Liver (tissue), 9 donors: Measurements from ENCODE around the gene PPP4R2. TPM values are rescaled to one million over a fixed set of nuclear protein-coding genes. Genes with fewer than 3 reads are reported as not detected.

Experiments used
- DNase-seq: peaks from one replicate; pipeline ENCODE4 v3.0.0-alpha.2; 2017; ENCODE audit warnings: low spot score
- H3K27ac ChIP-seq, 2 donors: one replicate each; pipeline ENCODE4 v1.7.0; 2013; ENCODE audit warnings: inconsistent platforms in 2 of 2, low read length in 2 of 2, control low read depth in 1 of 2, low read depth in 1 of 2, mild to moderate bottlenecking in 1 of 2
- H3K27me3 ChIP-seq, 4 donors: one replicate each; pipeline versions ENCODE4 v1.6.1 to v1.7.0; 2013; ENCODE audit warnings: low read length in 3 of 4, inconsistent platforms in 1 of 4, mild to moderate bottlenecking in 1 of 4, moderate library complexity in 1 of 4; ENCODE audit not compliant: control insufficient read depth in 4 of 4, insufficient read depth in 4 of 4
- H3K36me3 ChIP-seq, 4 donors: one replicate each; pipeline versions ENCODE4 v1.6.1 to v1.7.0; 2013; ENCODE audit warnings: low read length in 3 of 4, mild to moderate bottlenecking in 3 of 4, low read depth in 1 of 4, moderate library complexity in 1 of 4; ENCODE audit not compliant: control insufficient read depth in 4 of 4, insufficient read depth in 3 of 4
- H3K4me1 ChIP-seq, 4 donors: one replicate each; pipeline versions ENCODE4 v1.6.1 to v1.7.0; 2013; ENCODE audit warnings: low read length in 3 of 4, mild to moderate bottlenecking in 3 of 4, moderate library complexity in 1 of 4; ENCODE audit not compliant: control insufficient read depth in 4 of 4, insufficient read depth in 4 of 4
- H3K4me3 ChIP-seq, 3 donors: one replicate each; pipeline versions ENCODE4 v1.6.1 to v1.7.0; 2013; ENCODE audit warnings: low read length in 3 of 3, control low read depth in 1 of 3, low read depth in 1 of 3, mild to moderate bottlenecking in 1 of 3
- H3K9ac ChIP-seq, 2 donors: one replicate each; pipeline ENCODE4 v1.7.0; 2013; ENCODE audit warnings: low read length in 2 of 2, mild to moderate bottlenecking in 2 of 2, moderate library complexity in 2 of 2, control low read depth in 1 of 2, low read depth in 1 of 2
- H3K9me3 ChIP-seq, 4 donors: one replicate each; pipeline versions ENCODE4 v1.6.1 to v1.7.0; 2013; ENCODE audit warnings: low read length in 3 of 4; ENCODE audit not compliant: control insufficient read depth in 4 of 4
- EGR1 ChIP-seq, 2 donors: IDR thresholded peaks; 2 replicates each; pipeline ENCODE4 v1.6.1; 2016 to 2018; ENCODE audit warnings: antibody characterized with exemption in 2 of 2, low read depth in 2 of 2
- FOXA2 ChIP-seq: IDR thresholded peaks from 2 replicates; pipeline ENCODE4 v1.6.1; 2016; ENCODE audit warnings: antibody characterized with exemption
- GABPA ChIP-seq, 2 donors: IDR thresholded peaks in 1 of 2; conservative IDR thresholded peaks in 1 of 2; 2 replicates each; pipeline ENCODE4 v1.6.1; 2016; ENCODE audit warnings: antibody characterized with exemption in 2 of 2, mild to moderate bottlenecking in 1 of 2, moderate library complexity in 1 of 2
- HNF4A ChIP-seq, 2 donors: conservative IDR thresholded peaks; 2 replicates each; pipeline ENCODE4 v1.6.1; 2016; ENCODE audit warnings: antibody characterized with exemption in 2 of 2, mild to moderate bottlenecking in 2 of 2
- HNF4G ChIP-seq: IDR thresholded peaks from 2 replicates; pipeline ENCODE4 v1.6.1; 2016; ENCODE audit warnings: antibody characterized with exemption
- NR2F2 ChIP-seq: IDR thresholded peaks from 2 replicates; pipeline ENCODE4 v1.6.1; 2016; ENCODE audit warnings: antibody characterized with exemption
- RAD21 ChIP-seq, 2 donors: IDR thresholded peaks; 2 replicates each; pipeline ENCODE4 v1.6.1; 2016; ENCODE audit warnings: antibody characterized with exemption in 2 of 2, mild to moderate bottlenecking in 2 of 2
- RXRA ChIP-seq, 2 donors: IDR thresholded peaks; 2 replicates each; pipeline ENCODE4 v1.6.1; 2017 to 2018; ENCODE audit warnings: antibody characterized with exemption in 2 of 2, mild to moderate bottlenecking in 1 of 2
- SP1 ChIP-seq: IDR thresholded peaks from 2 replicates; pipeline ENCODE4 v1.6.1; 2018; ENCODE audit warnings: antibody characterized with exemption, mild to moderate bottlenecking
- TAF1 ChIP-seq: conservative IDR thresholded peaks from 2 replicates; pipeline ENCODE4 v1.6.1; 2016; ENCODE audit warnings: antibody characterized with exemption, mild to moderate bottlenecking
- YY1 ChIP-seq: IDR thresholded peaks from 2 replicates; pipeline ENCODE4 v1.6.1; 2016; ENCODE audit warnings: antibody characterized with exemption, mild to moderate bottlenecking
- WGBS: extraction: QIAGEN DNeasy Blood & Tissue Kit; methylation state at CpG from one replicate; pipeline ENCODE4 v1.1.7; 2013; 5-methylcytosine and 5-hydroxymethylcytosine counted together
- polyA plus RNA-seq, 2 donors: library from polyadenylated mRNA; stranded (reverse) in 1 of 2; unstranded in 1 of 2; fragments of 200-250 nt in 1 of 2; fragments of >200 nt in 1 of 2; fragmentation: Nextera tagmentation in 1 of 2; extraction: Ambion mirVana in 1 of 2; gene quantifications; one replicate each; pipeline versions ENCODE4 v1.2.1 to v1.2.3, GENCODE V29; 2013 to 2015
- total RNA-seq, 2 donors: library from RNA; depleted of rRNA; stranded (reverse); fragments of >200 nt; gene quantifications; one replicate each; pipeline ENCODE4 v1.2.3, GENCODE V29; 2014
- TF ChIP-seq, protein P1 (sequence below): IDR thresholded peaks from 2 replicates; pipeline ENCODE4 v1.6.1; 2016; ENCODE audit warnings: antibody characterized with exemption
- TF ChIP-seq, protein P2 (sequence below): IDR thresholded peaks from 2 replicates; pipeline ENCODE4 v1.6.1; 2016; ENCODE audit warnings: antibody characterized with exemption
- TF ChIP-seq, protein P3 (sequence below): IDR thresholded peaks from 2 replicates; pipeline ENCODE4 v1.6.1; 2016; ENCODE audit warnings: antibody characterized with exemption
- TF ChIP-seq, protein P4 (sequence below): fragments of 150-350 bp; IDR thresholded peaks from 2 replicates; pipeline ENCODE4 v1.5.1; 2017; ENCODE audit warnings: improper control_type of control experiment, low read depth, low read length; ENCODE audit not compliant: missing input control
- TF ChIP-seq, protein P5 (sequence below): IDR thresholded peaks from 2 replicates; pipeline ENCODE4 v1.6.1; 2016; ENCODE audit warnings: antibody characterized with exemption, mild to moderate bottlenecking
- donor health status: healthy.
- donor health status: healthy.
- donor health status: healthy.
- donor health status: healthy.
- donor health status: healthy.

Gene PPP4R2
- total and polyA plus RNA-seq, 4 donors = 12.2 to 35.9 (median 33.7) TPM

DNA sequence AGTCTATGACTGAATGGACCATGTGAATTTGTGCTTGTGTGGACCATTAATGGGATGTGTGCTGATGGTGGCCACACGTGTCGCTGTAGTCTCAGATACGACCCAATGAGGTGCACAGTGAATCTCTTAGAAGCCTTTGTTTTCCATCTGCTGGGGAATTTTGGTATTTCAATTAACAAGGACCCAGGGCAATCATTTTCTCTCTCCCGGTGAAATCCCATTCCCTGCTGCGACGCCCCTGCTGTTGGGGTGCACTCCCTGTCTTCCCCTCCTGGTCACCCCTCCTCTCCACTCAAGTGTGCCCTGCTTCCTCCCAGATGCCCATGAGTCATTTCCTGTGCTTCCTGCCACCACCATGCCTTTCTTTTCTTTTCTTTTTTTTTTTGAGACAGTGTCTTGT lies 97.5 kb downstream of the PPP4R2 start:
- TF ChIP-seq TAF1 (no peak), RAD21 (IDR thresholded peaks at IDR 0.05) (no peak)
- Histone ChIP-seq H3K36me3 (no peaks in the 10 kb centered on the region), H3K27ac (no peak overlapping the region), H3K4me3 (no peak overlapping the region), H3K27me3 (no peaks in the 10 kb centered on the region), H3K9me3 (peaks cover 0 to 5% (median 2%) of the 10 kb centered on the region in 4 donors), H3K4me1 (no peaks in the 10 kb centered on the region), H3K9ac (no peak overlapping the region)
- no peak for DNase-seq
- WGBS = 80% methylated on average over 6 of the region's 6 CpGs

DNA sequence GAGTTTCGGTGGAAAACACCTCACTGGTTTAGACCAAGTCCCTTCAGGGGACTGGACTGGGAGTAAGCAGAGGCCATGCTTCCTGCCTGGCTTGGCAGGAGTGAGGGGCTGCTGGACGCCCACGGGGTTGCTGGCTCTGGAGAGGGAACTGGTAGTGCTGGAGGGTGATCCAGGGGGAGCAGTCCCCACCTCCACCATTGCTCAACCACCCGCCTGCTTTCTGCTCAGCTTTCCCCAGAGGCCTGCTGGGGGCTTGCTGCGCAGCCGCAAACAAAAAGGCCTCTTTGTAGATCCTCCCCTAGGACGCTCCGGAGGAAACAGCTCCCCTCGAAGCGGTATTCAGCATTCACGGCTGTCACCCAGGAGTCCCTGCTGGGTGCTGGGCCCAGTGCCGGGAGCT lies 98.3 kb downstream of the PPP4R2 start:
- 73% methylated on average over 12 of the region's 12 CpGs for WGBS
- Histone ChIP-seq H3K4me3 (no peak overlapping the region), H3K9ac (no peak overlapping the region), H3K36me3 (no peaks in the 10 kb centered on the region), H3K27ac (no peak overlapping the region), H3K4me1 (no peaks in the 10 kb centered on the region), H3K9me3 (peaks cover 0 to 5% (median 2%) of the 10 kb centered on the region in 4 donors), H3K27me3 (no peaks in the 10 kb centered on the region)
- no peak for DNase-seq
- no peak for TF ChIP-seq RXRA (IDR thresholded peaks at IDR 0.05)
- TF ChIP-seq EGR1 (IDR thresholded peaks at IDR 0.05; ENCODE audit: low read depth in 2 of 2) = no peak
- no peak for TF ChIP-seq HNF4G
- TF ChIP-seq HNF4A (conservative IDR thresholded peaks at IDR 0.05) = no peak
- TF ChIP-seq, protein P1, sequence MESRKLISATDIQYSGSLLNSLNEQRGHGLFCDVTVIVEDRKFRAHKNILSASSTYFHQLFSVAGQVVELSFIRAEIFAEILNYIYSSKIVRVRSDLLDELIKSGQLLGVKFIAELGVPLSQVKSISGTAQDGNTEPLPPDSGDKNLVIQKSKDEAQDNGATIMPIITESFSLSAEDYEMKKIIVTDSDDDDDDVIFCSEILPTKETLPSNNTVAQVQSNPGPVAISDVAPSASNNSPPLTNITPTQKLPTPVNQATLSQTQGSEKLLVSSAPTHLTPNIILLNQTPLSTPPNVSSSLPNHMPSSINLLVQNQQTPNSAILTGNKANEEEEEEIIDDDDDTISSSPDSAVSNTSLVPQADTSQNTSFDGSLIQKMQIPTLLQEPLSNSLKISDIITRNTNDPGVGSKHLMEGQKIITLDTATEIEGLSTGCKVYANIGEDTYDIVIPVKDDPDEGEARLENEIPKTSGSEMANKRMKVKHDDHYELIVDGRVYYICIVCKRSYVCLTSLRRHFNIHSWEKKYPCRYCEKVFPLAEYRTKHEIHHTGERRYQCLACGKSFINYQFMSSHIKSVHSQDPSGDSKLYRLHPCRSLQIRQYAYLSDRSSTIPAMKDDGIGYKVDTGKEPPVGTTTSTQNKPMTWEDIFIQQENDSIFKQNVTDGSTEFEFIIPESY = no peak
- TF ChIP-seq, protein P2, sequence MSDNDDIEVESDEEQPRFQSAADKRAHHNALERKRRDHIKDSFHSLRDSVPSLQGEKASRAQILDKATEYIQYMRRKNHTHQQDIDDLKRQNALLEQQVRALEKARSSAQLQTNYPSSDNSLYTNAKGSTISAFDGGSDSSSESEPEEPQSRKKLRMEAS = no peak
- TF ChIP-seq SP1 = no peak
- TF ChIP-seq NR2F2 = no peak
- TF ChIP-seq GABPA (IDR thresholded peaks at IDR 0.05 in 1 of 2, conservative IDR thresholded peaks at IDR 0.05 in 1 of 2) = no peak
- TF ChIP-seq FOXA2 = no peak
- TF ChIP-seq, protein P3, sequence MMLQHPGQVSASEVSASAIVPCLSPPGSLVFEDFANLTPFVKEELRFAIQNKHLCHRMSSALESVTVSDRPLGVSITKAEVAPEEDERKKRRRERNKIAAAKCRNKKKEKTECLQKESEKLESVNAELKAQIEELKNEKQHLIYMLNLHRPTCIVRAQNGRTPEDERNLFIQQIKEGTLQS = no peak
- TF ChIP-seq RAD21 (IDR thresholded peaks at IDR 0.05) = no peak
- no peak for TF ChIP-seq YY1
- TF ChIP-seq, protein P4, sequence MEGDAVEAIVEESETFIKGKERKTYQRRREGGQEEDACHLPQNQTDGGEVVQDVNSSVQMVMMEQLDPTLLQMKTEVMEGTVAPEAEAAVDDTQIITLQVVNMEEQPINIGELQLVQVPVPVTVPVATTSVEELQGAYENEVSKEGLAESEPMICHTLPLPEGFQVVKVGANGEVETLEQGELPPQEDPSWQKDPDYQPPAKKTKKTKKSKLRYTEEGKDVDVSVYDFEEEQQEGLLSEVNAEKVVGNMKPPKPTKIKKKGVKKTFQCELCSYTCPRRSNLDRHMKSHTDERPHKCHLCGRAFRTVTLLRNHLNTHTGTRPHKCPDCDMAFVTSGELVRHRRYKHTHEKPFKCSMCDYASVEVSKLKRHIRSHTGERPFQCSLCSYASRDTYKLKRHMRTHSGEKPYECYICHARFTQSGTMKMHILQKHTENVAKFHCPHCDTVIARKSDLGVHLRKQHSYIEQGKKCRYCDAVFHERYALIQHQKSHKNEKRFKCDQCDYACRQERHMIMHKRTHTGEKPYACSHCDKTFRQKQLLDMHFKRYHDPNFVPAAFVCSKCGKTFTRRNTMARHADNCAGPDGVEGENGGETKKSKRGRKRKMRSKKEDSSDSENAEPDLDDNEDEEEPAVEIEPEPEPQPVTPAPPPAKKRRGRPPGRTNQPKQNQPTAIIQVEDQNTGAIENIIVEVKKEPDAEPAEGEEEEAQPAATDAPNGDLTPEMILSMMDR = no peak
- TF ChIP-seq, protein P5, sequence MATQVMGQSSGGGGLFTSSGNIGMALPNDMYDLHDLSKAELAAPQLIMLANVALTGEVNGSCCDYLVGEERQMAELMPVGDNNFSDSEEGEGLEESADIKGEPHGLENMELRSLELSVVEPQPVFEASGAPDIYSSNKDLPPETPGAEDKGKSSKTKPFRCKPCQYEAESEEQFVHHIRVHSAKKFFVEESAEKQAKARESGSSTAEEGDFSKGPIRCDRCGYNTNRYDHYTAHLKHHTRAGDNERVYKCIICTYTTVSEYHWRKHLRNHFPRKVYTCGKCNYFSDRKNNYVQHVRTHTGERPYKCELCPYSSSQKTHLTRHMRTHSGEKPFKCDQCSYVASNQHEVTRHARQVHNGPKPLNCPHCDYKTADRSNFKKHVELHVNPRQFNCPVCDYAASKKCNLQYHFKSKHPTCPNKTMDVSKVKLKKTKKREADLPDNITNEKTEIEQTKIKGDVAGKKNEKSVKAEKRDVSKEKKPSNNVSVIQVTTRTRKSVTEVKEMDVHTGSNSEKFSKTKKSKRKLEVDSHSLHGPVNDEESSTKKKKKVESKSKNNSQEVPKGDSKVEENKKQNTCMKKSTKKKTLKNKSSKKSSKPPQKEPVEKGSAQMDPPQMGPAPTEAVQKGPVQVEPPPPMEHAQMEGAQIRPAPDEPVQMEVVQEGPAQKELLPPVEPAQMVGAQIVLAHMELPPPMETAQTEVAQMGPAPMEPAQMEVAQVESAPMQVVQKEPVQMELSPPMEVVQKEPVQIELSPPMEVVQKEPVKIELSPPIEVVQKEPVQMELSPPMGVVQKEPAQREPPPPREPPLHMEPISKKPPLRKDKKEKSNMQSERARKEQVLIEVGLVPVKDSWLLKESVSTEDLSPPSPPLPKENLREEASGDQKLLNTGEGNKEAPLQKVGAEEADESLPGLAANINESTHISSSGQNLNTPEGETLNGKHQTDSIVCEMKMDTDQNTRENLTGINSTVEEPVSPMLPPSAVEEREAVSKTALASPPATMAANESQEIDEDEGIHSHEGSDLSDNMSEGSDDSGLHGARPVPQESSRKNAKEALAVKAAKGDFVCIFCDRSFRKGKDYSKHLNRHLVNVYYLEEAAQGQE = no peak
